Activated CD4-positive, alpha-beta T cell treated with anti-CD3 and anti-CD28 coated beads, Interleukin-2, amount 50 U/mL, for 4 hours (primary cell): ENCODE data around the gene KPNB1.

Experiments used
- DNase-seq, 2 experiments: peaks; one replicate each; pipeline ENCODE4 v3.0.0-alpha.2; 2020

Gene KPNB1

DNA sequence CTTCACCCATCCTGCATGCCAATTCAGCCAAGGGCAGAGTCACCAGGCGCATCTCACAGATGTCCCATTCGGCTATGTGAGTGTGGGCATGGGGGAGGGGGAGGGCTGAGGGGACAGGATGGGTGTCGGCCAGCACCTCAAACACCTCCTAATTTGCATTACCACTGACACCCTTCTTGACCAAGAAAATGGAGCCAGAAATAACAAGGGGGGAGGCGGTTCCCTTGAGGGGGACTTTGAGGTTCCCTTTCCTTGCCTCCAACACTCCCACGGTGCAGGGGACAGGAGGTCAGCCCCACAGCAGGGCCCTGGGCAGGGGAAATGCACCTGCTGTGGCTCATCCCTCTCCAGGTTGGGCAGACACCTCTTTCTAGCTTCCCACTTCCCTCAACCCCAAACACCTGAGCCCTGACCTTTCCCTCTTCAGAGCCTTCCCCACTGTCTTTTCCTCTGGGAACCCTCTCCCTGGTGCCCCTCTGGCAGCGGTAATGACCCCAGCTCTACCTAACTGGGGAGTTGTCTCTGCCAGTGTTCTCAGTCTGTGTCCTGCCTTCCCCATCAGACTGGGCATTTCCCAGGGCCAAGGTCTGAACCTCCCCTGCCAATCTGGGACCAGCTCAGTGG lies 65.2 kb downstream of the KPNB1 start:
- DNase-seq: no peak

DNA sequence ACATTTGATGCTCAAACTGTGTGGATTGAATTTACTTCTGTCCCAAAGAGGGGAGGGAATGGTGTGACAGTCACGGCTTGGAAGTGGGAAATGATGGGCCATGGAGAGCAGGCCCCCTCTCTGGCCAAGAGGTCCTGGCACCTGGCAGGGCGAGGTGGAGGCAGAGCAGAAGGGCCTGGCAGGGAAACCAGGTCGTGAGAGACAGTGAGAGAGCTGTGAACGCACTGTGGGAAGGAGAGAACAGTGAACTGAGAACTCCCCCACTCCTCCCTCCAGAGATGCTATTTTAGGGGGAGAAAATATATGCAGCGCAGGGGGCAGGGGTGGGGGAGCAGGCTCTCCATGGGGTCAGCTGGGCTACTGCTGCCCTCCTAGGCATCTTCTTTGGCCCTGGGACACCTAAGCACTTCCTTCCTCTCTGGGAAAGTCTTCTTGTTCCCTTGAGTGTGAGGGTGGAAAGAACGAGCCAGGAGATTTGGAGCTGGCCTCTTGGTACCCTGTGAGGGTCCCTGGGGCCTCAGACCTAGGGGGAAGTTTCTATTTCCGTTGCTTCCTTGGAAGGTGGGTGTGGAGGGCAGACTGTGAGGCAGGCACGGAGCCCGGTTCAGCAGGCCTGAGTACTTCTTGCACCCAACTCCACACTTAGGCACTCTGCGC lies 66.1 kb downstream of the KPNB1 start:
- no peak for DNase-seq

DNA sequence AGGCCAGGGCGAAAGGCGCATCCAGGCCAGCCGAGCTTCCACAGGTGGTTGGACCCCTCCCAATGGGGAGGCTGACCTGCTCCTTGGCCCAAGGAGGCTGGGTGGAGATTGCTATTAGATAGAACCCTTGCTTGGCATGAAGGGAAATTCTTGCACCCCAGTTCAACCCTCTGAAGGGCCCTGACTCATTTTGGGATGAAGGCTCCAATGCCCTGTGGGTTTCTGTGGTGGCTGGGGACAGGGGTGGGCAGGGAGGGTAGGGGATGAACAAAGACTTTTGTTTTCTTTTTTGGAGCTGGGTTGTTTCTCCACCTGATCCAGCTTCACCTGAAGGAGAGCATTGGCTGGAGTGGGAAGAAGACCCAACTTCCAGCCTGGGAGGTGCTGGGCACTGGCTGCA lies 66.7 kb downstream of the KPNB1 start:
- no peak for DNase-seq

DNA sequence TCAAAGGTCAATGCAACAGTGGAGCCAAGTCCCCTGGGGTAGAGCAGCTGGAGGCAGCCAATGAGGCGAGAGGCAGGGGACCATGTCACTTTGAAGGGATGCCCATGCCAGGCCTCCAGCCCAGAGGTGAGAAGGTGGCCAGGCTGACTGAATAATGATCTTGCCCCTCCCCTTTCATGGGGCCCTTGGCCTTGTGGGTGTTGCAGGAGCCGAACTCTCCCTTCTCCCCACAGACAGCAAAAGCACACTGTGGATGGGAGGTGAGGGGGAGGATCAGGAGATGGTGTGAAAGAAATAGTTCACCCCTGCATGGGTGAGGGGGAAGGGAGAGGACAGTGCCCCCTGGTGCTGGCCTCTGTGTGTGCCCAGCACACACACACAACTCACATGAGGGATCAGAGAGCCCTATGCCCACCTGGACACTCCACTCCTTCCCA lies 67.6 kb downstream of the KPNB1 start:
- DNase-seq: peak; percentile 40 to 43

DNA sequence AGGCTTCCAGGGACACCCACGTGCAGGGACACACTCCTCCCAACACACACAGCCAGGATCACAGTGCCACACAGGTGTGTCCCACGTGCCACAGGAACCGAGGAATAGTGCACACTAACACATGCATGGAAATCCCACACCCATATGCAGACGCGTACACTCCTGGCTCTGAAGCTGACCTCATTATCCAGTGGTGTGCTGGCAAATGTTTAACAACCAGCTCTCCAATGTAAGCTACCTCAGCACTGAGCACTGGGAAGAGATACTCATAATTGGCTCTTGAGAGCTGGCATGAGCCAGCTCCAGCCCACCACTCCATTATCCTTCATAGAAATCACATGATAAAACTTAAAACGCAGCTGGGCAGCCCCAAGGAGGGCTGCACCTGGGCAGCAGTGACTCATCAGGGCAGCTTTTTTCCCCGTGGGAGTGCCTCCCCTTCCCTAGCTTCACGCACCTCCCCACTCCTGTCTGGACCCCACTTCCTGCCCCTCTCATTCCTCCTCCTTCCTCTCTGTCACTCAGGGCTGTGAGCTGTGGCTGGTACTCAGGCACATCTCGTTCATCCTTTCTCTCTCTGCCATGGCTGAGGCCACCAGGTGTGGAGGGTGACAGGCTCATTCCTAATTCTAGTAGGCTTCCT lies 68.4 kb downstream of the KPNB1 start:
- DNase-seq: peak; percentile 59 to 73

DNA sequence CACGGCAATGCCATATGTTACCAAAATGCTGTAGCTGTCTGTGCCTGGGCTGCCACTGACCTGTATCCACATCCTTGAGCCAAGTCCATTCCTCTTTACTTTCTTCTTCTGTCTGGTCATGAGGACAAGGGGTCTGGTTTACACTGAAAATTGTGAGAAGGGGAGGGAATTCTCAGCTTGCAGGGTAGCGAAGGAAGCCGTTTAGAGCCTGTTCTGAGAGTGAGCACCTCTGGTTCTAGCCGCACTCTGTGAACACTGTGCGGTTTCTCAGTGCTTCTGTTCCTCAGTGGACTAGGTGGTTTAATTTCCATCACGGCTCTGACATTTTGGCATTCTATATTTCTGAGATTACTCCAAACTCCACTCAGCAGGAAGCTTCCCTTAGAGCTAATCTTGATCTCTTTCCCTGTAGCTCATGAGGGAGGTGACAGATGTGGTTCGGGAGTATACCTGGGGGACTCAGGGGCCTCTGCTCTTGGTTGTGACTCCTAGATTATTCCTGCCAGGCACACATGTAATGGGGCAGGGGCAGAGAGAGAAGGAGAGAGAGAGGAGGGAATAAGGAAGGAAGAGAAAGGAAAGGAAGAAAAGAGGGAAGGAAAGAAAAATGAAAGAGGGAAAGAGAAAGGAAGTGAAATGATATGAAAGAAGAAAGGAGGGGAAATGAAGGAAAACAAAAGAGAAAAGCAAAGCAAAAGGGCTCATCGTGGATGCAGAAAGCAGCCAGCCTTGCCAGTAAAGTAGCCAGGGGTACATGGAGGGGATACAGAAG lies 69.1 kb downstream of the KPNB1 start:
- DNase-seq: no peak

DNA sequence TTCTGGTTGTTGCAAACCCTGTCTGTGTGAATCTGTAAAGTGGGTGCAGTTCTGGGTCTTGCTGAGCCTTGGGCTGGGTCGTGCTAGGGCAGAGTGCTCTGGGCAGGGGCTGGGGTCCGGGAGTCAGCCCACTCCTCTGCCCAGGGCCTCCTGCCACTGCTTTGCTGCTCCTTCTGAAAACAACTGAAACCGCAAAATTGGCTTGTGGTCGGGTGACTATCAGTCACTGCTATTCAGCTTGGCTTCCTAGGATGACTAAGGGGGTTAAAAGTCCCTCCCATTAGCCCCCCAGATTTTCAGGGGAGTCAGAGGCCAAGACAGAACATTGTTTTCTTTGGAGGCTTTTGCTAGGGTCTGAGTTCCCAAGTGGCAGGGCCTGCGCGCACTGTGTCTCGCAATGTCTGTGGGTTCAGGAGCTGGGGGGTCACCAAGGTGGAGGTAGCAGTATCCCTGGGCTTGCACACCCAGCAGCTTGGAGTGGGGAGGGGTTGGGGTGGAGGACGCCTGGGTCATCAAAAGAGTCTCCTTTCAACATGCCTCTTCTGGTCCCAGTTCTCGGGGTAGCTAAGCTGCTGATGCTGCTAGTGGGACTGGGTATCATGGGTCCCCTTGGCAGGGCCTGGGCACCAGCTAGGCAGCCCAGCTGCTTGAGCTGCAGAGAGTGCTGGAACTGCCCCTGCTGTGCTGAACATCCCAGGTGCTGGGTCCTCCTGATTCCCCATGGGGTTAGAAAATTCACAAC lies 69.9 kb downstream of the KPNB1 start:
- DNase-seq: peak; percentile 61 to 62

DNA sequence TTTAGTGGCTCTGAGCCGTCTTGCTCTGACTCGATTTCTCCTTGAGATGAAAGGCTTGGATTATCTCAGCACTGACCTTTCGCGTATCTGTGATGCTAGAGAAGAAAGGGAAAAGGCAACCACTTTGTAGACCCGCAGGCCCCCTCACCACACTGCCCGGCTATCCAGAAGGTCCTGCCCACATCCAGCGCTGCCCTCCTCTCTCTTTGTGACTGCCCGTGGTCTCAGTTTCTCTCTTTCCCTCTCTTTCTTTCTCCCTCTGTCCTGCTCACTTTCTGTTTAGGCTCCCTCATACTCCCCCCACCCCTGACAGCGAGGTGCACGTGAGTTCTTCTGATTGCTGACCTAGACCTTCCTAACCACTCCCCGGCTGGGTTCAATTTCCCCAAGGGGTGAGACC lies 70.5 kb downstream of the KPNB1 start:
- DNase-seq: no peak

DNA sequence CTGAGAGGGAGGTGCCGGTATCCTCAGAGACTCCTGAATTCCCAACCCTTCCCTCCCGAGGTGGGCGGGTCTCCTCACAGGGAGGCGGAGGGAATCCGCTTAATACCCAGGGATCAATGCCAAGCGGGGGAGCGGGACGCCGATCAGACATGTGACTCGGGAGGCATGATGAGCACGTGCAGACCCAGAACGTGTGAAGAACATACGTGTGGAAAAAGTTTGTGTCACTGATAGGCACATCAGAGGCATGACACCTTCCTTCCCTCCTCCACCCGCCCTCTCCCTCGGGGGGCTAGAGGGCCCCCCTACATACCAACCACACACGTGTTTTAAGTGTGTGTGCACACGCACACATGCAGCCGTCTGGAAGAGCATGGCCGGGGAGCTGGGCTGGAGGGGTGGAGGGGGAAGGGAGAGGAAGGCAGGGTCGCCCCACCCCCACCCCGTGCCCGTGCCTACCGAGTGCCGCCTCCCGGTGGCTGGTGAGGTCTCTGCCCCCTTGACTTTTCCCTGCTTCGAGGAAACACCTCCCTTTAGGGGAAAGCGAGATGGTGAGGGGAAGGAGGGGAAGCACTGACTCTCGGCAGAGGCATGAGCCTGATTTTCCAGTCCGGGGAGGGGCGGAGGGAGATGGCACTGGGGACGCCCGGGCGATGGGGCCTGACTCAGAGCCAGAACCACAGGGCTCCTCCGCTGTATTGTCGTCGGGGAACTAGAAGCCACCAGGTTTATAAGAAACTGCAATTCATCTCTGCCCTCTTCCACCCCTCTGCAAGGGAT lies 71.2 kb downstream of the KPNB1 start:
- peak; percentile 98 to 99 for DNase-seq

DNA sequence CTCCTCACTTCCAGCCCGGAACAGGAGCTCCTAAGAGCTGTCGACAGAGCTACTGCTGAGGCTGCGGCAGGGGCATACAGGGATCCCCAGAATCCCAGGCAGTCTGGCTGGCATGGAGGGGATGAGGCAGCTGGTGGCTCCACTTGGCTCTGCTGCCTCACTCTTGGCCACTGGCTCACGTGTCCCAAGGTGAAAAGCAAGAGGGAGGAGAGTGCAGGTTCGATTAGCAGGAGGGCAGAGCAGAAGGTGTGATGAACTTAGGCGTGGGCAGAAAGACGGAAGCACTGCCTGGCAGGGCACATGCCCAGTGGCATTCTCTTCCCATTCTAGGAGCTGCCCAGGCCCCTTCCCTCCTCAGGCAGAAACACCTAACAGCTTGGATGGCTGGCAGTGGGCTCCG lies 72.0 kb downstream of the KPNB1 start:
- DNase-seq: no peak

DNA sequence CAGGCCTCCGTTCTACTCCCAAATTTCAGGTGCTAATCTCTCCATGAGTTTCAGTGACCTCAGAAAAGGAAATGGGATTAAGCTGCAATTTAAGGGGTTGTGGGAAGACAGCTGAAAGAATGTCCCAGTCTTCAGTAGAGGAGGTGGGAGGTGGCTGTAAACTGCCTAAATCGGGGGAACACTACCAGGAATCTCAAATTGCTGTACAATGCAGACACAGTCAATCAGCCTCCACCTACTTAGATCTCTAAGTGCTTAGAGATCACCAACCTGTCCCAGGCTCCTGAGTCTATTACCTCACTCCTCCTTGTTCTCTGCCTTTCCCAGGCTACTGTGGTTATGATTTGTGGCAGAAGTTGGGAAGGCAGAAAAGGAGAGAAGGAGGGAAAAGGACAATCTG lies 75.0 kb downstream of the KPNB1 start:
- DNase-seq: no peak

DNA sequence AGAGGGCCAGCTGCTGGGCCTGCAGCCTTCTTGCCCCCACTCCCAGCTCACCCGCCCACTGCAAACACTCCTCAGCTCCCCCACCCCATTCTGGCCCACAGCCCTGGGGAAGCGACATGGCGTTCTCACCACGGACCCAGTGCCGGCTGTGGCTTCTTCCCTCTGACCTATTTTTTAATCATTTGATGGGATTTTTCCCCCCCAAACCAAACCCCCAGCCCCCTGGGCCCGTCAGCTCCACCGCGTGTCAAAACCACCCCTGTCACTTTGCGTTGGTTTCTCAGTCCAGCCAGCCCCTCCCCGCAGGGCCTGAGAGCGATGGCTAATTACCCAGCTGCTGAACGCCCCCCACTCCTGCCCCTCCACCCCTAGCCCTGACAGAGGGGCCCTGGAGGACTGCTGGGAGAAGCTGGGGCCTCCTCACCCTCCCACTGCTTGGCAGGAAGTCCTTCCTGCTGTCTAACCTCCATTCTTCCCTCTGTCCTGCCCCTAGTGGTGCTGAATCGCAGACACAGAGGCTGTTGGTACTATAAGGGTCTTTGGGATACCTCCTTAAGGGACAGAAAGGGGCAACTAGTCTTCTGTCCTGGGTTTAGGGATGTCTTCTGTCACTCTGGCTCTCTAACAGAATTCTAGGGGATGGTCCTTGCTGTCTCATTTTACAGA lies 75.9 kb downstream of the KPNB1 start:
- DNase-seq: no peak

DNA sequence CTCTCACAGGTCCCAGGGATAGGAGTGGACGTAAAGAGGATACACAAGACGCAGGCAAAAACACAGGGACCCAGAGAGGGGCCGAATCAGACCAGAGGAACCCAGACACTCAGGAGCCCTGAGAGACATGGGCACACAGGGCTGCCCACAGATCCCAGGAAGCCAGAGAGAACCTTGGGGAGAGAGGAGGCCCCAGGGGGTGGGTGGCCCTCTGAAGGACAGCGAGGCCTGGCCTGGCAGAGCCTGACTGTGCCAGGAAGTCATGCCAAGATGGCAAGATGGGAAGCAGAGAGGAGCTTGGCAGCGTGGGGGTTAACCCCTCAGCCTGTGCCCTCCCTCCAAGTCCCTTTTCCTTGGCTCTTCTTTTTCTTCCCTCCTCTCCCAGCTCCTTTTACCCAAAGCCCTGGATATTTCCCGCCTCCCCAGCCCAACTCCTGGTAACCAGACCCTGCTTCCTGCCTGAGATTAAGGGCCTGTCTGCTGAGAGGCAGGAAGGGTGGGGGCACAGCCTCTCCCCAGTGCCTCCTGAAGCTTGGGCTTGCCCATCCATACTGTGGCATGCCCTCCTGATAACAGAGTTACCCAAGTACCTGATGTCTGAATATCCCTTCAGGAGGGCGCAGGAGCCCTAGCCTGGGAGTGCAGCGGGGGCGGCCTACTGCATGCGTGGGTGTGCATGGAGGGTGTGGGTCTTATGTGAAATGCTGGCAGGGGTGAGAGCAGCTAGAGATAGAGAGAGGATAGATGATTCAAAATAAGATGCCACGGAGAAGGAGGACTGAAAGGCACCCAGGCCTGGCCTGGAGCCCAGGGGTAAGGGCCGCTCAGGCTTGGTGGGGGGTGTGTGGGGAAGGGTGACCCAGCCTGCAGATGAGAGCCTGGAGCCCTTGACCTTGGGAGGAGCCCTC lies 77.3 kb downstream of the KPNB1 start:
- no peak for DNase-seq

DNA sequence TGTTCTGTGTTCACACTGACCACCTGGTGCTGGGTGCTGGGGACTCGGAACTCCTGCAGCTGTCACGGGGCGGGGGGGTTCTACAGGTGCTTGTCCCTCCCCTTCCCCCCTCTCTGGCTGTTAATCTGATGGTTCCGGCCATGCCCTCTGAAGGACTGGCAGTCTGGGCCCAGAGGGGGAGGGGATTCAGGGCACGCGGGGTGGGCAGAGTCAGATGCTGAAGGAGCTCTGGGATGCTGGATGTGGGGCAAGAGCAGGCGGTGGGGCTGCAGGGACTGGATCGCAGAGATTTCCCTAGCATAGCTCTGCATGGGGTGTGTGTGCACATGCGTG lies 78.0 kb downstream of the KPNB1 start:
- no peak for DNase-seq

DNA sequence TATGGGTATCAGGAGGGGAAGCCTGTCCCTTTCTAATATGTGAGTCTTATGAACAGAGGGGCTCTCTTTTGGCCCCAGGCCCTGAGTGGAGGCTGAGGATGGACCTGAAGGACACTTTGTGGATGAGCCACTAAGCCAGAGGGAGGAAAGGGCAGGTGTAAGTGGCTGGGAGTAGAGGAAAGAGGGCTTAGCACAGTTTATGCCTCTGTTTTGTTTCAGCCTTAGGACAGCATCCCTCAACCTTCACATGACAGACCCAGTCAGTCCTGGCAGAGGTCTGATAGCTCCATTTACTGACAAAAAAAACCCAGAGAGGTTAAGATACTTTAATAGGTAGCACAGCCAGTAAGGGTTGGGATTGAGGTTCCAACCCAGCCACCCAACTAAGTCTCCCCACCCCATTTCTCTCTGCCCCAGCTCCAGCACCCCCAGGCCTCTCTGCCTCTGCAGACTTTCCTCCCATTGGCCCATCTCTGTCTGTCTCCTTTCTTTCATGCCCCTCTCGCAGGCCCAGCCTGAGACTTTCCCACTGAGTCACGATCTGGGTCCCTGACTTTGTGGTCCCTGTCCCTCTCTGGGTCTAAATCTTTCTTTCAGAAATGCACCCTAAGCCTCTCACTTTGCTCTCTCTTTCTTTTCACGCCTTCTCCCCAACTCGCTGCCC lies 78.6 kb downstream of the KPNB1 start:
- no peak for DNase-seq

DNA sequence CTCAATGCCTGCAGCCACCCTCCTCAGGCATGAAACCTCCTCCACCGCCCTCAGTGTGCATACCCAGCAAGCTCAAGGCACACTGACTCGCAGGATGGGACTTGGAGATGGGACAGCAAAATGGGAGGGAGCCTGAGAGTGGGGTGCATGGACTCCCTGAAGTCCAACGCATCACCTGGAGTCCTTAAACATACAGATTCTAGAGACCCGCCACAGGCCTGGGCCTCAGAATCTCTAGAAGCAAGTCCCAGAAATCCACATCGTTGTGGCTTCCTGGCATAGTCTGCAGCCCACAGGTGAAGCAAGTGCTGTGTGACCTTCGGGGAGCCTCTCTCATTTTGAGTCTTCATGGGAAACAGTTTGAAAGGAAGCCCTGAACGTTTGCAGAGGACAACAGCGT lies 79.8 kb downstream of the KPNB1 start:
- DNase-seq: no peak

DNA sequence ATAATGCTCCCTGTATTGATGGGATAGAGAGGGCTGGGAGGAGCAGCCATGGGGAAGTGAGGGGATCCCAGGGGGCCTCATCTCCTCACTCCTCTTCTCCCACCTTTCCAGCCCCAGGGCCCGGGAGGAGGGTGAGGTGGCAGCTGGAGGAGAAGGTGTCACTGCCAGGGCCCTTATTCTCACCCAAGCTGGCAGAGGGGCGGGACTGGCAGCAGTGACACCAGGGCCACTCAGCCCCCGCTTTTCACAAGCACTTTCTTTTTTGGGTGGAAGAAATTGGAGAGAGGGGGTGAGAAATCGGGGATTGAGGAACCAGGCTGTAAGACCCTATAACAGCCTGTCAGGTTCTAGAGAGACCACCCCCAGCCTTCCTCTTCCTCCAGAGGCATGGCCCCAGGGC lies 81.0 kb downstream of the KPNB1 start:
- no peak for DNase-seq

DNA sequence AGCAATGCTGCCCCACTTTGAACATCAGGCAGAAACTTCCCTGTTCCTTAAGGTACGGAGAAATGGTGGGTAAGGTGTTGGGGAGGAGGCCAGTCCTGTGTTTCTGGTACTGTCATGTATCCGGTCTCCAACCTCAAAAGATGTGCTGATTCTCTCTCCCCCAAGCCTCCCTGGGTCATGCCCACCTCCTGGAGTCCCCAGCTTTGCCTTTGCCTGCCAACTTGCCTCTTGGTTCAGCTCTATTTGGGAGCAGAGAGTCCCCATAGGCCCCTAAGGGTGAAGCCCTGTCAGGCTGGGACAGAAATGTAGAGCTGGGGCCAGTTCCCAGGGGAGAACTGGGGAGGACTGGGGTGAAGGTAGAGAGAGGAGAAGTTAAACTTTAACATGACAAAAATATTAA lies 81.7 kb downstream of the KPNB1 start:
- no peak for DNase-seq

DNA sequence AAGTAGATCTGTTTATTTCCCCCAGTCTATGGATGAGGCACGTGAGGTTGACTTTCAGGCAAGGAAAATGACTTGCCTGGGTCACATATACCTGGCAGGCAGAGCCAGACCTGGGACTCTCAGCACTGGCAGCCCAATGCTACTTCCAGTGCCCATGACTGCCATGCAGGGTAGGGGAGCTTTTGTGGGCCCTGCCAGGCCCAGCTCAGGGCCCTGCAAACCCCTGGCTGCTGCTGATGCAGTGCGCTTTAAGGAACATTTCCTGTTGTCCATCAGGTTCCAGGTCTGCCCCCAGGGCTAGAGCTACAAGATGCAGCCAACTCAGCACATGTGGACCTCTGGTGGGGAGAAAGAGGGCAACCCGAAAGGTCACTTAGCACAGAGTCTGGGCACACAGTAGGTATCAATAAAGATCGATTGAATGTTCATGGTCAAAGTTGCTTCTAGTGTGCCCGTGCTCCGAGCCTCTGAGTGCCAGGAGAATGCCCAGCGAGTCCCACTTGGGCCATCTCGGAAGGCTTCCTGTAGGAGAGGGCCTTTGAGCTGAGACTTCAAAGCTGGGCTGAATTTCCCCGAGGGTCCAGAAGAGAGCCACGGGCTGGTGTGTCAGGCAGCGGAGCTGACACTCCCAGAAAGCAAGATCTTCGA lies 82.8 kb downstream of the KPNB1 start:
- no peak for DNase-seq
